H9 (cell line): ENCODE measurements around the gene MACC1. TPM values are rescaled to one million over a fixed set of nuclear protein-coding genes. Genes with fewer than 3 reads are reported as not detected.
A peak's percentile ranks its signal among the peaks of the same experiment; 100 is the strongest.

Experiments used
- DNase-seq: peaks from one replicate; pipeline ENCODE4 v3.0.0-alpha.2; 2017
- H2AFZ ChIP-seq: one replicate; pipeline ENCODE4 v1.6.1; 2013; ENCODE audit warnings: mild to moderate bottlenecking, low read length, control low read depth, moderate library complexity
- H2AK5ac ChIP-seq: 2 replicates; pipeline ENCODE4 v1.6.1; 2013; ENCODE audit warnings: low read length, control low read depth, mixed read lengths; ENCODE audit not compliant: insufficient read length
- H2BK120ac ChIP-seq: one replicate; pipeline ENCODE4 v1.6.1; 2013; ENCODE audit warnings: low read depth, mild to moderate bottlenecking, low read length, control low read depth, inconsistent platforms; ENCODE audit not compliant: poor library complexity, severe bottlenecking
- H2BK12ac ChIP-seq: 2 replicates; pipeline ENCODE4 v1.6.1; 2013; ENCODE audit warnings: low read length, control low read depth, mixed read lengths, low read depth; ENCODE audit not compliant: insufficient read length
- H2BK15ac ChIP-seq: 2 replicates; pipeline ENCODE4 v1.6.1; 2013; ENCODE audit warnings: low read depth, low read length, control low read depth
- H2BK20ac ChIP-seq: one replicate; pipeline ENCODE4 v1.6.1; 2013; ENCODE audit warnings: low read depth, mild to moderate bottlenecking, low read length, control low read depth, inconsistent platforms; ENCODE audit not compliant: poor library complexity, severe bottlenecking
- H2BK5ac ChIP-seq: 2 replicates; pipeline ENCODE4 v1.6.1; 2013; ENCODE audit warnings: low read length, control low read depth, mixed read lengths; ENCODE audit not compliant: insufficient read length
- H3K14ac ChIP-seq: 2 replicates; pipeline ENCODE4 v1.6.1; 2013; ENCODE audit warnings: low read length, control low read depth; ENCODE audit not compliant: insufficient read depth
- H3K18ac ChIP-seq: 2 replicates; pipeline ENCODE4 v1.6.1; 2013; ENCODE audit warnings: low read depth, mild to moderate bottlenecking, mixed read lengths, low read length, control low read depth; ENCODE audit not compliant: insufficient read length
- H3K23ac ChIP-seq: 2 replicates; pipeline ENCODE4 v1.6.1; 2013; ENCODE audit warnings: low read length, control low read depth, mixed read lengths, low read depth; ENCODE audit not compliant: insufficient read length
- H3K23me2 ChIP-seq: 2 replicates; pipeline ENCODE4 v1.6.1; 2013; ENCODE audit warnings: low read depth, mild to moderate bottlenecking, mixed read lengths, low read length, control low read depth; ENCODE audit not compliant: insufficient read length, poor library complexity, severe bottlenecking
- H3K27ac ChIP-seq: 2 replicates; pipeline ENCODE4 v1.5.1; 2013; ENCODE audit warnings: low read length, control low read depth, mixed read lengths, low read depth; ENCODE audit not compliant: insufficient read length
- H3K27me3 ChIP-seq: 2 replicates; pipeline ENCODE4 v1.6.1; 2013; ENCODE audit warnings: low read length, control low read depth, inconsistent platforms; ENCODE audit not compliant: insufficient read depth
- H3K4ac ChIP-seq: 2 replicates; pipeline ENCODE4 v1.6.1; 2013; ENCODE audit warnings: low read depth, mild to moderate bottlenecking, control low read depth, inconsistent platforms, low read length, moderate library complexity
- H3K4me1 ChIP-seq: 2 replicates; pipeline ENCODE4 v1.6.1; 2013; ENCODE audit warnings: low read length, control low read depth, inconsistent platforms; ENCODE audit not compliant: insufficient read depth
- H3K4me2 ChIP-seq: 2 replicates; pipeline ENCODE4 v1.6.1; 2013; ENCODE audit warnings: low read length, control low read depth, mixed read lengths; ENCODE audit not compliant: insufficient read length, insufficient read depth
- H3K56ac ChIP-seq: 2 replicates; pipeline ENCODE4 v1.6.1; 2013; ENCODE audit warnings: low read depth, mild to moderate bottlenecking, mixed read lengths, low read length, control low read depth; ENCODE audit not compliant: insufficient read length
- H3K79me1 ChIP-seq: 2 replicates; pipeline ENCODE4 v1.6.1; 2013; ENCODE audit warnings: low read depth, mild to moderate bottlenecking, moderate library complexity, low read length, control low read depth, inconsistent platforms; ENCODE audit not compliant: insufficient read depth, poor library complexity, severe bottlenecking
- H3K79me2 ChIP-seq: 2 replicates; pipeline ENCODE4 v1.6.1; 2013; ENCODE audit warnings: low read length, control low read depth, inconsistent platforms; ENCODE audit not compliant: insufficient read depth
- H3K9ac ChIP-seq: 2 replicates; pipeline ENCODE4 v1.6.1; 2013; ENCODE audit warnings: low read length, control low read depth, mixed read lengths; ENCODE audit not compliant: insufficient read length; ENCODE audit errors: extremely low read depth
- H3K9me3 ChIP-seq: one replicate; pipeline ENCODE4 v1.6.1; 2013; ENCODE audit warnings: low read depth, low read length, inconsistent platforms; ENCODE audit not compliant: control insufficient read depth
- H3T11ph ChIP-seq: one replicate; pipeline ENCODE4 v1.6.1; 2013; ENCODE audit warnings: mild to moderate bottlenecking, low read length, control low read depth, inconsistent platforms
- H4K20me1 ChIP-seq: one replicate; pipeline ENCODE4 v1.6.1; 2013; ENCODE audit not compliant: control insufficient read depth, insufficient read length, insufficient read depth
- H4K5ac ChIP-seq: 2 replicates; pipeline ENCODE4 v1.6.1; 2013; ENCODE audit warnings: low read depth, mild to moderate bottlenecking, mixed read lengths, low read length, control low read depth; ENCODE audit not compliant: insufficient read length
- H4K8ac ChIP-seq: replicated peaks from 2 replicates; pipeline ENCODE4 v1.6.1; 2013; ENCODE audit warnings: low read length, control low read depth, mixed read lengths, low read depth; ENCODE audit not compliant: insufficient read length
- H4K91ac ChIP-seq: 2 replicates; pipeline ENCODE4 v1.6.1; 2013; ENCODE audit warnings: low read depth, mild to moderate bottlenecking, moderate library complexity, mixed read lengths, low read length, control low read depth; ENCODE audit not compliant: insufficient read length
- H3K27ac Mint-ChIP-seq, 3 experiments: 2 replicates in 2 of 3; 3 replicates in 1 of 3; pipeline ENCODE4 v1.8.0; 2020 to 2021; ENCODE audit warnings: mixed read lengths in 3 of 3, mild to moderate bottlenecking in 1 of 3, moderate library complexity in 1 of 3
- H3K27me3 Mint-ChIP-seq: 2 replicates; pipeline ENCODE4 v1.8.0; 2021; ENCODE audit warnings: low read depth, mild to moderate bottlenecking, moderate library complexity, mixed read lengths
- H3K36me3 Mint-ChIP-seq, 3 experiments: 2 replicates in 2 of 3; 3 replicates in 1 of 3; pipeline ENCODE4 v1.8.0; 2020 to 2021; ENCODE audit warnings: low read depth in 3 of 3, mixed read lengths in 3 of 3; ENCODE audit not compliant: insufficient read depth in 1 of 3
- H3K4me1 Mint-ChIP-seq, 2 experiments: 2 replicates each; pipeline ENCODE4 v1.8.0; 2020; ENCODE audit warnings: mixed read lengths in 2 of 2
- H3K4me3 Mint-ChIP-seq, 2 experiments: 2 replicates in 1 of 2; 3 replicates in 1 of 2; pipeline ENCODE4 v1.8.0; 2020 to 2021; ENCODE audit warnings: mild to moderate bottlenecking in 2 of 2, mixed read lengths in 2 of 2, moderate library complexity in 1 of 2
- H3K9me3 Mint-ChIP-seq, 2 experiments: 2 replicates in 1 of 2; 3 replicates in 1 of 2; pipeline ENCODE4 v1.8.0; 2020; ENCODE audit warnings: mild to moderate bottlenecking in 2 of 2, mixed read lengths in 2 of 2, moderate library complexity in 1 of 2
- CTCF ChIP-seq: fragments of 200-600 bp; sonication (generic); conservative IDR thresholded peaks from 3 replicates; pipeline ENCODE4 v1.8.0; 2021; ENCODE audit warnings: antibody characterized with exemption, mild to moderate bottlenecking
- WGBS: extraction: QIAGEN DNeasy Blood & Tissue Kit; methylation state at CpG from one replicate; pipeline ENCODE4 v1.1.7; 2013; ENCODE audit warnings: missing lambda C conversion rate, low lambda C conversion rate, mixed read lengths; ENCODE audit not compliant: insufficient read length; ENCODE audit errors: extremely low coverage; 5-methylcytosine and 5-hydroxymethylcytosine counted together
- total RNA-seq: library from RNA; stranded (reverse); gene quantifications from 2 replicates; pipeline ENCODE4 v1.2.1, GENCODE V29; 2021

MACC1 gene
- total RNA-seq, 1 experiment from 2014 or later = 11.0 TPM

GRCh38 chr7:20216406-20217036 lies 663 bp downstream of the MACC1 start:
- H2BK20ac ChIP-seq = no peak overlapping the region
- H3K27ac ChIP-seq = no peak overlapping the region
- no peak overlapping the region for H4K5ac ChIP-seq
- H3K27me3 ChIP-seq = no peaks in the 10 kb centered on the region
- no peaks in the 10 kb centered on the region for H4K20me1 ChIP-seq
- no peak for TF ChIP-seq CTCF
- H3K79me1 ChIP-seq = no peaks in the 10 kb centered on the region
- H3K56ac ChIP-seq = no peak overlapping the region
- no peak overlapping the region for H3K9ac ChIP-seq
- no peaks in the 10 kb centered on the region for H3K9me3 ChIP-seq
- H4K8ac ChIP-seq = no peak overlapping the region
- no peak overlapping the region for H2BK15ac ChIP-seq
- WGBS = no CpG with 5 or more reads among the region's 1 CpG
- H3K23me2 ChIP-seq = no peaks in the 10 kb centered on the region
- Mint-ChIP-seq H3K27me3 (no peaks in the 10 kb centered on the region), H3K4me1 (peaks cover 38 to 40% of the 10 kb centered on the region in 2 experiments), H3K27ac (peak overlapping the region in 2 of 3 experiments; percentile 82 to 99; a peak in 3 of 7 replicates), H3K36me3 (peaks cover 0 to 7% (median 5%) of the 10 kb centered on the region in 3 experiments; a peak in 4 of 7 replicates), H3K9me3 (peaks cover 0 to 5% of the 10 kb centered on the region in 2 experiments; a peak in 2 of 5 replicates), H3K4me3 (peak overlapping the region; percentile 56 to 72)
- H3K23ac ChIP-seq = no peak overlapping the region
- H3K4me1 ChIP-seq = peaks cover 9% of the 10 kb centered on the region; the same call in 1 of the 2 replicates
- DNase-seq = no peak
- no peak overlapping the region for H2AK5ac ChIP-seq
- H4K91ac ChIP-seq = no peak overlapping the region
- H2BK120ac ChIP-seq = no peak overlapping the region
- no peak overlapping the region for H2BK5ac ChIP-seq
- no peak overlapping the region for H3K4ac ChIP-seq
- H2BK12ac ChIP-seq = peak overlapping the region; percentile 74
- H2AFZ ChIP-seq = no peak overlapping the region
- no peak overlapping the region for H3K4me2 ChIP-seq
- no peaks in the 10 kb centered on the region for H3K79me2 ChIP-seq
- no peak overlapping the region for H3K14ac ChIP-seq
- H3T11ph ChIP-seq = no peak overlapping the region
- no peak overlapping the region for H3K18ac ChIP-seq
